Measurements from ENCODE around the gene TFRC.
"Not testable (repeated sequence)": the region's sequence is repeated elsewhere in the genome, so short reads cannot be mapped to it uniquely, and the experiment has no call there.

TFRC gene

GRCh38 chr3:196047391-196048030 is 34.4 kb downstream of the TFRC start:
- DNase-seq, result no peak

GRCh38 chr3:196044513-196044912 is 37.4 kb downstream of the TFRC start:
- no peak for DNase-seq

- DNase-seq, result no peak
These were observed 39.2 kb downstream of the TFRC start for GRCh38 chr3:196042673-196043072.

GRCh38 chr3:196039359-196039758 is 42.5 kb downstream of the TFRC start:
- no peak for DNase-seq

- not testable (repeated sequence) for DNase-seq
These were observed 55.8 kb downstream of the TFRC start for GRCh38 chr3:196026059-196026458.

- DNase-seq, result no peak
These were observed 56.9 kb downstream of the TFRC start for GRCh38 chr3:196024968-196025367.

- no peak for DNase-seq
These were observed 57.9 kb downstream of the TFRC start for GRCh38 chr3:196023947-196024346.

- DNase-seq, result not testable (repeated sequence)
These were observed 59.4 kb downstream of the TFRC start for GRCh38 chr3:196022499-196022878.

- no peak for DNase-seq
These were observed 61.5 kb downstream of the TFRC start for GRCh38 chr3:196020373-196020772.

GRCh38 chr3:196019576-196019975 is 62.3 kb downstream of the TFRC start:
- not testable (repeated sequence) for DNase-seq

- DNase-seq, result not testable (repeated sequence)
These were observed 63.7 kb downstream of the TFRC start for GRCh38 chr3:196018159-196018558.

GRCh38 chr3:196016485-196016884 is 65.4 kb downstream of the TFRC start:
- no peak for DNase-seq

- DNase-seq, result no peak
These were observed 65.8 kb downstream of the TFRC start for GRCh38 chr3:196016059-196016458.

- DNase-seq, result no peak
These were observed 68.1 kb downstream of the TFRC start for GRCh38 chr3:196013587-196014487.

GRCh38 chr3:196012941-196013476 is 68.9 kb downstream of the TFRC start:
- DNase-seq, result no peak

GRCh38 chr3:196012481-196012880 is 69.4 kb downstream of the TFRC start:
- DNase-seq, result no peak

GRCh38 chr3:196009456-196009855 is 72.4 kb downstream of the TFRC start:
- DNase-seq, result no peak

GRCh38 chr3:196008929-196009328 is 73.0 kb downstream of the TFRC start:
- no peak for DNase-seq

- DNase-seq, result no peak
These were observed 73.5 kb downstream of the TFRC start for GRCh38 chr3:196008387-196008786.

GRCh38 chr3:196007744-196008335 is 74.0 kb downstream of the TFRC start:
- DNase-seq, result no peak

- DNase-seq, result not testable (repeated sequence)
These were observed 76.6 kb downstream of the TFRC start for GRCh38 chr3:196005338-196005737.

- DNase-seq, result not testable (repeated sequence)
These were observed 77.4 kb downstream of the TFRC start for GRCh38 chr3:196004359-196005052.

GRCh38 chr3:196003611-196004010 is 78.3 kb downstream of the TFRC start:
- DNase-seq, result no peak

All from right forelimb (tissue), 1 donor.